Measurements from ENCODE around the gene CCDC88A. TPM values are rescaled to one million over a fixed set of nuclear protein-coding genes. Genes with fewer than 3 reads are reported as not detected.

CCDC88A gene
- total RNA-seq, 2 experiments from 2014 or later = 10.1 to 11.3 TPM

DNA sequence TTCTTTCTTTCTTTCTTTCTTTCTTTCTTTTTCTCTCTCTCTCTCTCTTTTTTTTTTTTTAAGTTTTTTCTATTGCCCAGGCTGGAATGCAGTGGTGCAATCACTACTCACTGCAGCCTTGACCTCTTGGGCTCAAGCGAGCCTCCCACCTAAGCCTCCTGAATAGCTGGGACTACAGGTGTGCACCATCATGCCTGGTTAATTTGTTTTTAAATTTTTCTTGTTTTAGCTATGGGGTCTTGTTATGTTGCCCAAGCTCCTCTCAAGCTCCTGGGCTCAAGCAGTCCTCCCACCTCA, 19.4 kb upstream of the CCDC88A start:
- no peak overlapping the region for H3K27ac Mint-ChIP-seq
- intact Hi-C loops (cut with DNase I, micrococcal nuclease) = no loop called here
- peaks cover 2% of the 10 kb centered on the region for H3K27me3 Mint-ChIP-seq
- ATAC-seq (no peak), DNase-seq (no peak)
- H3K4me1 Mint-ChIP-seq = no peaks in the 10 kb centered on the region
- POLR2A ChIA-PET = no interaction called here
- no peak overlapping the region for H3K4me3 Mint-ChIP-seq
- H3K9me3 Mint-ChIP-seq (ENCODE audit: low read depth) = no peaks in the 10 kb centered on the region
- no peaks in the 10 kb centered on the region for H3K36me3 Mint-ChIP-seq (ENCODE audit: low read depth)
- CTCF ChIA-PET = interaction anchor here (0.7 to 0.9 kb wide), 3 partner anchors 15 to 365 kb away, joined by 3 to 4 read pairs (median 3); no protein-coding TSS in a partner anchor

- no peak overlapping the region for H3K27ac Mint-ChIP-seq
- POLR2A ChIA-PET = no interaction called here
Observed at GRCh38 chr2:55438391-55439100, 18.9 kb upstream of the CCDC88A start.

DNA sequence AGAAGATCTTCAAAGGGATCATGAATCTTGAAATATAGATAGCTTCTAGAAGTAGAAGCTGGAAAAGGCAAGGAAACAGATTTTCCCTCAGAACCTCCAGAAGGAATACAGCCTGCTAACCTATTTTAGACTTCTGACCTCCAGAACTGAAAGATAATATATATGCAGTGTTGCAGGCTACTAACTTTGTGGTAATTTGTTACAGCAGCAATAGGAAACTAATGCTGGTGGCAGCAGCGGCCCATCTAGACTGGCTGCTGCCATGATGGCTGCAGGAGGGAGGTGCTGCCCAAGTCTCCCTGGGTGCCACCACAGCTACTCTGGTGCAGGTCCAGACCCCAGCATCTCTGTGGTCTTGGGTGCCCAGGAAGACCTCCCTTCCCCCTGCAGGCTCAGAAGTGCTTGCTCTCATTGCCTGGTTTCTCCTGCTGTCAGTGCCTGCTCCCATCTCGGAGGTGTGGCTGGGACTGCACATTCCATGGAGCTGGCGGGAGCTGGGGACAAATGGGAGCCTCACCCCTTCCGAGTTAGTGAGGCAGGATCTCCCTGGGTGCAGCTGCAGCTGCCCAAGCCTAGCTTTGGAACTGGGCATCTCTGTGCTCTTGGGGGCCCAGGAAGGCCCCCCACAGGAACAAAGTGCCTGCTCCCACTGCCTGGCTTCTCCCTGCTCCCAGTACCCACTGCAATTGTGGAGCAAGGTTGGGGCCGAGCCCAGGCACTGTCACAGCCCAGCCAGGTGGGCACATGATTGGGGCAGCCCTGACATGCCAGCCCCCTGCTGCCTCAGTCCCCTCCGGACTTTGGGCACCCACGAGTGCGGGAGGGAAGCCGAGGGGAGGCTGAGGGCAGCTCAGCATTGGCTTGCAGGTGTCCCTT, 18.1 kb upstream of the CCDC88A start:
- Mint-ChIP-seq H3K27me3 (peaks cover 2% of the 10 kb centered on the region), H3K9me3 (ENCODE audit: low read depth) (no peaks in the 10 kb centered on the region), H3K36me3 (ENCODE audit: low read depth) (no peaks in the 10 kb centered on the region), H3K4me1 (no peaks in the 10 kb centered on the region), H3K27ac (no peak overlapping the region), H3K4me3 (no peak overlapping the region)
- DNase-seq (no peak), ATAC-seq (no peak)
- POLR2A ChIA-PET = no interaction called here
- intact Hi-C loops (cut with DNase I, micrococcal nuclease) = no loop called here
- CTCF ChIA-PET = interaction anchor here (0.9 kb wide), 1 partner anchor 16 kb away, joined by 3 read pairs; no protein-coding TSS in a partner anchor

More at GRCh38 chr2:55438391-55439100, 18.9 kb upstream of the CCDC88A start:
- Mint-ChIP-seq H3K4me3 (no peak overlapping the region), H3K4me1 (no peaks in the 10 kb centered on the region), H3K9me3 (ENCODE audit: low read depth) (no peaks in the 10 kb centered on the region), H3K36me3 (ENCODE audit: low read depth) (no peaks in the 10 kb centered on the region), H3K27me3 (peaks cover 2% of the 10 kb centered on the region)
- CTCF ChIA-PET = interaction anchor here (0.7 to 0.9 kb wide), 3 partner anchors 16 to 365 kb away, joined by 3 to 4 read pairs (median 3); no protein-coding TSS in a partner anchor
- DNase-seq (no peak), ATAC-seq (no peak)
- intact Hi-C loops (cut with DNase I, micrococcal nuclease) = no loop called here

DNA sequence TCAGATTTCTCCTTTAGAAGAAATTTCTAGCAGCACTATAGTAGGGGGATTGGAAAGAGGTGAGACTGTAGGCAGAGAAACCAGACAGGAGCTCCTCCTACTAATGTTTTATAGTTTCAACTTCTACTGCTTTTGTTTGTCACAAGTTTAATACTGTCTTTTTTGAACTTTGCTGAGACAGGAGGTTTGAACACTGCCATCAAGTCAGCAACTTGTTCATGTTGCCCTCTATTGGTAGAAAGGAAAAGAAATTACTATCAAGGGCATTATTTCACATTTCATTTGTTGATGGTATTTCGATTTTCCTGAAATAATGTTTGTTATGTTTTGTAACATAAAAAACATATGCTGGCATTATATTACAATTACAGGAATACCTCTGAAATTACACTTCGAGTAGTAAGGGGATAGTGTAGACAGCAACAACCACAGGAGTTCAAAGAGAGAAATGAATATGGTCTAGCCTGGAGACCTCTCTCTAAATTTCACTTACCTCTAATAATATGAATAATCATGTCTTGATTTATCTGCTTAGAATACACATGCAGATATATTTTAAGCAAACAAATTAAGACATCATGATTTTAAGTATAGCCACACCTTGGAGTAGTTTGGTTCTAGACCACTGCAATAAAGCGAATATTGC, 12.4 kb upstream of the CCDC88A start:
- Mint-ChIP-seq H3K4me3 (no peak overlapping the region), H3K4me1 (peaks cover 5% of the 10 kb centered on the region), H3K9me3 (ENCODE audit: low read depth) (no peaks in the 10 kb centered on the region), H3K27me3 (no peaks in the 10 kb centered on the region), H3K36me3 (ENCODE audit: low read depth) (no peaks in the 10 kb centered on the region), H3K27ac (no peak overlapping the region)
- POLR2A ChIA-PET = interaction anchor here (0.7 kb wide), 1 partner anchor 34 kb away, joined by 3 read pairs; no protein-coding TSS in a partner anchor
- DNase-seq = no peak
- CTCF ChIA-PET = interaction anchor here (0.6 to 1.0 kb wide), 8 partner anchors 10 to 867 kb away, joined by 3 to 6 read pairs (median 4); no protein-coding TSS in a partner anchor
- intact Hi-C loops (cut with DNase I, micrococcal nuclease) = no loop called here
- no peak for ATAC-seq

DNA sequence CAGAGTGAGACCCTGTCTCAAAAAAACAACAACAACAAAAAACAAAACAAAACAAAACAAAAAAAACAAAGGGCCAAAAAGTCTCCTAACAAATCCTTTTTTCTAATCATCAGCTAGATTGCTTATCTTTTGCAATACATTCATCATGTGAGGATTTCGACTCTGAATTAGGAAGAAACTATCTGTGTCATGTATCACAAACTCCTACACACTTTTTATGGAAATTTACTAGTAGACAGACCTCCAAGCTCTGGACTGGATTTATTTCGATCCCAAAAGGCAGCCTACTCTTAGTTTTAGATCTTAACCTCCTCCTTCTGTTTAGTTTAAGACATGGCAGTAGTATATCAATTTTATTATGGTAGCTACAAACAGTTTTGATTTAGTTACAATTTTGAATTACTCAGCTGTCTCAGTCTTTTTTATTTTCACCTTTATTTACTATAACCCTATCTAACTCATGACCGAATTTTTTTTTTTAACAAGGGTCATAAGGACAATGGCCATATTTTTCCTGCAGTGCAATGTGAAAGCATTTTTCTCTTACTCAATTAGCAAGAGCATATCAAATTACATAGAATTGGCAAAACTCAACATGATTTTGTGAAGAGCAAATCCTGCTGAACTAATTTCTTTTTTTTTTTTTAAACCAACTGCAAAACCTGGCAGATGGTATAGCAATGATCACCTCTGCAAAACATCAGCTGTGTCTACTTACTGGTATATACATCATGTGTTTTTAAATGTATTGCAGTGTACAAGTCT, 10.7 kb upstream of the CCDC88A start:
- DNase-seq (no peak), ATAC-seq (no peak)
- peaks cover 5% of the 10 kb centered on the region for H3K4me1 Mint-ChIP-seq
- CTCF ChIA-PET = no interaction called here
- no peak overlapping the region for H3K27ac Mint-ChIP-seq
- no peaks in the 10 kb centered on the region for H3K36me3 Mint-ChIP-seq (ENCODE audit: low read depth)
- no peaks in the 10 kb centered on the region for H3K9me3 Mint-ChIP-seq (ENCODE audit: low read depth)
- H3K4me3 Mint-ChIP-seq = no peak overlapping the region
- POLR2A ChIA-PET = no interaction called here
- intact Hi-C loops (cut with DNase I, micrococcal nuclease) = no loop called here
- H3K27me3 Mint-ChIP-seq = no peaks in the 10 kb centered on the region

DNA sequence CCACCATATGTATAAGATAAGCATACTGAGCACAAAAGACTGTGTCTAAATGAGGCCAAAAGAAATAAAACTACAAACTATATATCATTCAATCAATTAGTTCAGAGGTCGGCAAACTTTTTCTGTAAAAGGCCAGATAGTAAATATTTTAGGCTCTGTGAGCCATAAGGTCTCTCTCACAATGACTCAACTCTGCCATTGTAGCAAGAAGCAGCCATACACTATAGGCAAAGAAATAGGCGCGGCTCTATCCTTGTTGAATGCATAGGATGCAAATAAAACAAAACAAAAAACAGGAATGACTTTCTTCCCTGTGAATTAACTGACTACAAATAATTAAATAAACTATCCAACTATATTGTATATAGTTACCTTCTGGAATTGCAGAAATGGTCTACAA, 8.6 kb upstream of the CCDC88A start:
- CTCF ChIA-PET = no interaction called here
- intact Hi-C loops (cut with DNase I, micrococcal nuclease) = no loop called here

GRCh38 chr2:55425431-55425831, 5.8 kb upstream of the CCDC88A start:
- POLR2A ChIA-PET = no interaction called here
- CTCF ChIA-PET = interaction anchor here (0.6 kb wide), 1 partner anchor 11 kb away, joined by 3 read pairs; no protein-coding TSS in a partner anchor
- peaks cover 6% of the 10 kb centered on the region for H3K27me3 Mint-ChIP-seq

More for the DNA sequence above, 8.6 kb upstream of the CCDC88A start:
- H3K9me3 Mint-ChIP-seq (ENCODE audit: low read depth) = no peaks in the 10 kb centered on the region
- ATAC-seq = no peak
- peaks cover 5% of the 10 kb centered on the region for H3K4me1 Mint-ChIP-seq
- H3K27ac Mint-ChIP-seq = no peak overlapping the region
- POLR2A ChIA-PET = no interaction called here
- no peaks in the 10 kb centered on the region for H3K36me3 Mint-ChIP-seq (ENCODE audit: low read depth)
- no peak overlapping the region for H3K4me3 Mint-ChIP-seq
- no peak for DNase-seq
- H3K27me3 Mint-ChIP-seq = peaks cover 4% of the 10 kb centered on the region

GRCh38 chr2:55422876-55423665, 3.4 kb upstream of the CCDC88A start:
- Mint-ChIP-seq H3K36me3 (ENCODE audit: low read depth) (no peaks in the 10 kb centered on the region), H3K4me1 (peaks cover 25% of the 10 kb centered on the region), H3K27me3 (peaks cover 13% of the 10 kb centered on the region), H3K9me3 (ENCODE audit: low read depth) (no peaks in the 10 kb centered on the region), H3K4me3 (no peak overlapping the region), H3K27ac (no peak overlapping the region)
- DNase-seq = no peak
- POLR2A ChIA-PET = no interaction called here
- no peak for ATAC-seq
- intact Hi-C loops (cut with DNase I, micrococcal nuclease) = no loop called here
- CTCF ChIA-PET = no interaction called here

More at GRCh38 chr2:55425431-55425831, 5.8 kb upstream of the CCDC88A start:
- DNase-seq = no peak
- Mint-ChIP-seq H3K4me1 (peaks cover 9% of the 10 kb centered on the region), H3K9me3 (ENCODE audit: low read depth) (no peaks in the 10 kb centered on the region), H3K4me3 (no peak overlapping the region), H3K36me3 (ENCODE audit: low read depth) (no peaks in the 10 kb centered on the region), H3K27ac (no peak overlapping the region)
- intact Hi-C loops (cut with DNase I, micrococcal nuclease) = no loop called here
- ATAC-seq = no peak

DNA sequence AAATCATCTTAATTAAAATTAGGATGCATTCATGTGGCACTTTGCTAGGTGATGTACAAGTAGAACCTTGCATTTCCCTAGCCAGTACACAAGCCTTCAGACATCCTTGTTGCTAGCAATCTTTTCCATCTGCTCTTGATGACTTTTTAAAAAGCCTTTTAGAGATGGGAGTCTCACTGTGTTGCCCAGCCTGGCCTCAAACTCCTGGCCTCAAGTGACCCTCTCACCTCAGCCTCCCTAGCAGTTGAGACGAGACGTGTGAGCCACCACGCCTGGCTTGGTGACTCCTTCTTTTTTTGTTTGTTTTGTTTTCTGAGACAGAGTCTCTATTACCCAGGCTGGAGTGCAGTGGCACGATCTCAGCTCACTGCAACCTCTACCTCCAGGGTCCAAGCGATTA, 1.7 kb upstream of the CCDC88A start:
- POLR2A ChIA-PET = no interaction called here
- no peak overlapping the region for H3K27ac Mint-ChIP-seq

DNA sequence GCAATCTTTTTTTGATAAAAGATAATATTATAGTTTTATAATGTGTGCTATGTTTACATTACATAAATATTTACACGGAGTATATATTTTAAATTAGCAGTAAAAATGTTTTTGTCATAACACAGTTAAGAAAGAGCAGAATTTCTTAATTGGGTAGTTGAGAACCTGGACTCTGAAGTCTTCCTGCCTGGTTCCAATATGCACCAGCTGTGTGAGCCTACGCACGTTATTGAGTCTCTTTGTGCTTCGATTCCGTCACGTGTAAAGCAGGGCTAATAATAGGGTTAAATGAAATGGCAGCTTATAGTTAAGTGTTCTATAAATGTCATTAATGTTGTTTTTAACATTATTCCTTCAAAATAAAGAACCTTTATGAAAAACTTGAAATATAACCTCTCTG, 1.2 kb upstream of the CCDC88A start:
- DNase-seq (no peak), ATAC-seq (no peak)
- Mint-ChIP-seq H3K4me3 (peak overlapping the region; percentile 77), H3K9me3 (ENCODE audit: low read depth) (no peaks in the 10 kb centered on the region), H3K36me3 (ENCODE audit: low read depth) (no peaks in the 10 kb centered on the region), H3K4me1 (peaks cover 34% of the 10 kb centered on the region), H3K27me3 (peaks cover 13% of the 10 kb centered on the region), H3K27ac (no peak overlapping the region)
- intact Hi-C loops (cut with DNase I, micrococcal nuclease) = loop anchor here (1.0 to 2.0 kb wide), 4 partner anchors 98 to 370 kb away; partner anchors contain the start of genes CFAP36 (in 2 of the 2), CLHC1 (in 1 of the 2), PPP4R3B (in 1 of the 2) and RPS27A (in 1 of the 2)
- CTCF ChIA-PET = interaction anchor here (0.7 kb wide), 3 partner anchors 11 to 195 kb away, joined by 3 to 4 read pairs (median 3); no protein-coding TSS in a partner anchor
- POLR2A ChIA-PET = interaction anchor here (0.7 kb wide), 1 partner anchor 151 kb away, joined by 3 read pairs; no protein-coding TSS in a partner anchor

More for the DNA sequence above, 1.7 kb upstream of the CCDC88A start:
- H3K27me3 Mint-ChIP-seq = peaks cover 13% of the 10 kb centered on the region
- no peaks in the 10 kb centered on the region for H3K36me3 Mint-ChIP-seq (ENCODE audit: low read depth)
- intact Hi-C loops (cut with DNase I, micrococcal nuclease) = loop anchor here in 1 of 2 experiments (2.0 kb wide), 1 partner anchor 371 kb away; the partner anchor contains the start of gene RTN4
- ATAC-seq = no peak
- peaks cover 31% of the 10 kb centered on the region for H3K4me1 Mint-ChIP-seq
- peak overlapping the region; percentile 77 for H3K4me3 Mint-ChIP-seq
- CTCF ChIA-PET = interaction anchor here (0.7 kb wide), 1 partner anchor 13 kb away, joined by 3 read pairs; no protein-coding TSS in a partner anchor
- no peaks in the 10 kb centered on the region for H3K9me3 Mint-ChIP-seq (ENCODE audit: low read depth)
- DNase-seq = no peak
